Ovary (tissue), 9 donors: ENCODE measurements around the gene PTPRK. TPM values are rescaled to one million over a fixed set of nuclear protein-coding genes. Genes with fewer than 3 reads are reported as not detected.

Source experiments
- DNase-seq, 5 donors: peaks; one replicate each; pipeline ENCODE4 v3.0.0-alpha.2; 2019 to 2020
- H3K27ac ChIP-seq, 2 donors: fragments of 200-600 bp; one replicate each; pipeline versions ENCODE4 v1.5.1 to v1.8.0; 2019 to 2022
- H3K27me3 ChIP-seq: fragments of 200-600 bp; one replicate; pipeline ENCODE4 v1.8.0; 2022
- H3K36me3 ChIP-seq: fragments of 200-600 bp; sonication (generic); one replicate; pipeline ENCODE4 v1.5.1; 2019
- H3K4me1 ChIP-seq: one replicate; pipeline ENCODE4 v1.8.1; 2013; ENCODE audit warnings: mild to moderate bottlenecking, moderate library complexity; ENCODE audit not compliant: insufficient read depth
- H3K4me3 ChIP-seq: fragments of 200-600 bp; sonication (generic); one replicate; pipeline ENCODE4 v1.5.1; 2017
- H3K9me3 ChIP-seq, 2 donors: fragments of 200-600 bp in 1 of 2; sonication (generic) in 1 of 2; one replicate each; pipeline versions ENCODE4 v1.5.1 to v1.8.1; 2013 to 2019; ENCODE audit warnings: mild to moderate bottlenecking in 1 of 2, moderate library complexity in 1 of 2
- CTCF ChIP-seq, 3 donors: fragments of 450-650 bp in 2 of 3; fragments of 200-600 bp in 1 of 3; IDR thresholded peaks; one replicate each; pipeline versions ENCODE4 v1.5.1 to v1.8.0; 2016 to 2022; ENCODE audit warnings: antibody characterized with exemption in 3 of 3, mild to moderate bottlenecking in 1 of 3
- EP300 ChIP-seq: sonication (generic); formaldehyde crosslinking; IDR thresholded peaks from one replicate; pipeline ENCODE4 v1.6.1; 2017; ENCODE audit warnings: antibody characterized with exemption
- POLR2A ChIP-seq: fragments of 450-650 bp; IDR thresholded peaks from one replicate; pipeline ENCODE4 v1.6.1; 2017; ENCODE audit warnings: antibody characterized with exemption, mild to moderate bottlenecking, moderate library complexity
- WGBS, 3 donors: extraction: QIAGEN DNeasy Blood & Tissue Kit in 1 of 3; methylation state at CpG; one replicate each; pipeline versions ENCODE4 v1.1.5 to v1.1.7; 2013 to 2017; 5-methylcytosine and 5-hydroxymethylcytosine counted together
- intact Hi-C, 4 donors: fragments of 100-400 bp; cut with DNase I; formaldehyde crosslinking; loops; one replicate each; pipeline versions ENCODE4 v1.11.0 to v1.15.1; 2022 to 2023
- polyA plus RNA-seq, 2 donors: library from polyadenylated mRNA; stranded (reverse); fragments of 200-250 nt in 1 of 2; fragments of 350-450 nt in 1 of 2; fragmentation: Illumina TruSeq in 1 of 2; extraction: RNeasy Lipid Tissue Mini Kit (QIAGEN cat#74804) in 1 of 2; gene quantifications; one replicate each; pipeline ENCODE4 v1.2.3, GENCODE V29; 2013 to 2014
- total RNA-seq, 7 donors: library from RNA; depleted of rRNA in 2 of 7; stranded (reverse); fragments of >200 nt in 2 of 7; fragmentation: NEBNext Ultra II Directional in 3 of 7; extraction: Animal tissue kit (Norgen Biotek cat#: 25700) in 3 of 7; gene quantifications; one replicate each; pipeline versions ENCODE4 v1.1.0 to v1.2.4, GENCODE V29; 2016 to 2023
- donor health status: DM: no; HTN: no; CAD: no; lungs with moderate emphysema.
- donor health status: DM: no; HTN: no; CAD: no.
- donor health status: Bipolar disorder and iron deficiency.
- donor health status: DM: yes; HTN: yes; CAD: no.
- donor health status: DM: no; HTN: no; CAD: no.
- donor health status: DM: yes; HTN: yes; CAD: no.

Gene PTPRK
- total and polyA plus RNA-seq, 9 donors = 24.0 to 50.7 (median 44.1) TPM

GRCh38 chr6:128500749-128501600, 19.4 kb downstream of the PTPRK start:
- intact Hi-C loops = no loop called here
- Histone ChIP-seq H3K27ac (no peak overlapping the region), H3K9me3 (no peaks in the 10 kb centered on the region), H3K27me3 (no peaks in the 10 kb centered on the region), H3K36me3 (no peaks in the 10 kb centered on the region), H3K4me1 (peaks cover 5% of the 10 kb centered on the region), H3K4me3 (no peak overlapping the region)
- WGBS, 3 donors = 86 to 89% (median 88%) methylated on average over 7 of the region's 7 CpGs
- DNase-seq = no peak
- TF ChIP-seq CTCF (IDR thresholded peaks at IDR 0.05) = no peak
- TF ChIP-seq POLR2A = no peak
- no peak for TF ChIP-seq EP300

- no peak for TF ChIP-seq CTCF (IDR thresholded peaks at IDR 0.05)
- no peak for TF ChIP-seq POLR2A
- no peak for TF ChIP-seq EP300
- Histone ChIP-seq H3K27ac (no peak overlapping the region), H3K36me3 (no peaks in the 10 kb centered on the region), H3K4me1 (peaks cover 5% of the 10 kb centered on the region), H3K4me3 (no peak overlapping the region), H3K9me3 (no peaks in the 10 kb centered on the region), H3K27me3 (no peaks in the 10 kb centered on the region)
- intact Hi-C loops = no loop called here
- no peak for DNase-seq
These were observed 20.4 kb downstream of the PTPRK start for GRCh38 chr6:128500014-128500413.

GRCh38 chr6:128499079-128499731, 21.2 kb downstream of the PTPRK start:
- DNase-seq = no peak
- intact Hi-C loops = no loop called here
- WGBS, 3 donors = 85 to 90% (median 86%) methylated on average over 4 of the region's 4 CpGs
- no peaks in the 10 kb centered on the region for H3K36me3 ChIP-seq
- H3K27me3 ChIP-seq = no peaks in the 10 kb centered on the region
- no peak overlapping the region for H3K27ac ChIP-seq
- H3K4me1 ChIP-seq = peaks cover 5% of the 10 kb centered on the region
- no peak for TF ChIP-seq POLR2A
- TF ChIP-seq EP300 = no peak
- no peak for TF ChIP-seq CTCF (IDR thresholded peaks at IDR 0.05)
- no peaks in the 10 kb centered on the region for H3K9me3 ChIP-seq
- H3K4me3 ChIP-seq = no peak overlapping the region

- WGBS, 3 donors = 22 to 40% (median 35%) methylated on average over 2 of the region's 2 CpGs
These were observed 22.2 kb downstream of the PTPRK start for GRCh38 chr6:128498234-128498633.

More at GRCh38 chr6:128498234-128498633, 22.2 kb downstream of the PTPRK start:
- H3K4me1 ChIP-seq = peaks cover 10% of the 10 kb centered on the region
- H3K27ac ChIP-seq = no peak overlapping the region
- no peak for DNase-seq
- no peaks in the 10 kb centered on the region for H3K9me3 ChIP-seq
- no peaks in the 10 kb centered on the region for H3K36me3 ChIP-seq
- no peaks in the 10 kb centered on the region for H3K27me3 ChIP-seq
- no peak overlapping the region for H3K4me3 ChIP-seq
- intact Hi-C loops = no loop called here
- no peak for TF ChIP-seq CTCF (IDR thresholded peaks at IDR 0.05)
- no peak for TF ChIP-seq POLR2A
- TF ChIP-seq EP300 = no peak
